ENCODE data around the gene ZCCHC3. TPM values are rescaled to one million over a fixed set of nuclear protein-coding genes. Genes with fewer than 3 reads are reported as not detected.

Gene ZCCHC3
- total RNA-seq, 2 experiments from 2014 or later: 19.3 to 19.5 TPM

GRCh38 chr20:305745-306144 lies 8.4 kb downstream of the ZCCHC3 start:
- Histone ChIP-seq H3K9me3 (ENCODE audit: control insufficient read depth in 1 of 2, insufficient read depth in 1 of 2, low read length in 2 of 2) (no peaks in the 10 kb centered on the region), H3K4me1 (ENCODE audit: insufficient read depth, low read length) (peaks cover 15% of the 10 kb centered on the region), H3K36me3 (ENCODE audit: insufficient read depth, low read length) (peaks cover 1% of the 10 kb centered on the region), H3K4me3 (ENCODE audit: low read length) (no peak overlapping the region), H3K27me3 (ENCODE audit: control insufficient read depth in 1 of 2, insufficient read depth in 2 of 2, low read length in 2 of 2) (no peaks in the 10 kb centered on the region), H3K27ac (ENCODE audit: low read depth in 1 of 2, low read length in 2 of 2) (no peak overlapping the region)
- Mint-ChIP-seq H3K27me3 (no peaks in the 10 kb centered on the region), H3K36me3 (ENCODE audit: low read depth) (peaks cover 4% of the 10 kb centered on the region), H3K9me3 (no peaks in the 10 kb centered on the region), H3K4me1 (ENCODE audit: low read depth) (peaks cover 16% of the 10 kb centered on the region), H3K27ac (no peak overlapping the region), H3K4me3 (no peak overlapping the region)
- POLR2A ChIA-PET: no interaction called here
- ATAC-seq (ENCODE audit: poor library complexity): no peak
- DNase-seq: no peak
- intact Hi-C loops (cut with DNase I, micrococcal nuclease): no loop called here
- CTCF ChIA-PET: no interaction called here
- TF ChIP-seq CTCF (IDR thresholded peaks at IDR 0.05): no peak

- Mint-ChIP-seq H3K9me3 (no peaks in the 10 kb centered on the region), H3K4me1 (ENCODE audit: low read depth) (peaks cover 14% of the 10 kb centered on the region), H3K27me3 (no peaks in the 10 kb centered on the region), H3K27ac (no peak overlapping the region), H3K4me3 (no peak overlapping the region), H3K36me3 (ENCODE audit: low read depth) (no peaks in the 10 kb centered on the region)
- TF ChIP-seq CTCF (IDR thresholded peaks at IDR 0.05): no peak
- Histone ChIP-seq H3K4me3 (ENCODE audit: low read length) (no peak overlapping the region), H3K27ac (ENCODE audit: low read depth in 1 of 2, low read length in 2 of 2) (no peak overlapping the region), H3K36me3 (ENCODE audit: insufficient read depth, low read length) (no peaks in the 10 kb centered on the region), H3K9me3 (ENCODE audit: control insufficient read depth in 1 of 2, insufficient read depth in 1 of 2, low read length in 2 of 2) (no peaks in the 10 kb centered on the region), H3K27me3 (ENCODE audit: control insufficient read depth in 1 of 2, insufficient read depth in 2 of 2, low read length in 2 of 2) (no peaks in the 10 kb centered on the region), H3K4me1 (ENCODE audit: insufficient read depth, low read length) (peaks cover 12% of the 10 kb centered on the region)
- CTCF ChIA-PET: interaction anchor here (1.6 kb wide), 1 partner anchor 22 kb away, joined by 4 read pairs; no protein-coding TSS in a partner anchor
- POLR2A ChIA-PET: interaction anchor here (3.3 kb wide), 1 partner anchor 10 kb away, joined by 18 read pairs; the partner anchor contains the start of gene ZCCHC3
- intact Hi-C loops (cut with DNase I, micrococcal nuclease): no loop called here
- DNase-seq: no peak
- no peak for ATAC-seq (ENCODE audit: poor library complexity)
These were observed 11.2 kb downstream of the ZCCHC3 start for GRCh38 chr20:308427-309038.

GRCh38 chr20:309306-309840 lies 12.0 kb downstream of the ZCCHC3 start:
- Mint-ChIP-seq H3K27ac (no peak overlapping the region), H3K4me1 (ENCODE audit: low read depth) (peaks cover 14% of the 10 kb centered on the region), H3K9me3 (no peaks in the 10 kb centered on the region), H3K4me3 (no peak overlapping the region), H3K27me3 (no peaks in the 10 kb centered on the region), H3K36me3 (ENCODE audit: low read depth) (no peaks in the 10 kb centered on the region)
- intact Hi-C loops (cut with DNase I, micrococcal nuclease): no loop called here
- ChIA-PET CTCF (interaction anchor here (1.6 kb wide), 1 partner anchor 21 kb away, joined by 4 read pairs; no protein-coding TSS in a partner anchor), POLR2A (interaction anchor here (3.3 kb wide), 1 partner anchor 11 kb away, joined by 18 read pairs; the partner anchor contains the start of gene ZCCHC3)
- TF ChIP-seq CTCF (IDR thresholded peaks at IDR 0.05): no peak
- ATAC-seq (ENCODE audit: poor library complexity) (no peak), DNase-seq (no peak)
- H3K27me3 ChIP-seq (ENCODE audit: control insufficient read depth in 1 of 2, insufficient read depth in 2 of 2, low read length in 2 of 2): no peaks in the 10 kb centered on the region
- no peaks in the 10 kb centered on the region for H3K36me3 ChIP-seq (ENCODE audit: insufficient read depth, low read length)
- peaks cover 12% of the 10 kb centered on the region for H3K4me1 ChIP-seq (ENCODE audit: insufficient read depth, low read length)
- no peaks in the 10 kb centered on the region for H3K9me3 ChIP-seq (ENCODE audit: control insufficient read depth in 1 of 2, insufficient read depth in 1 of 2, low read length in 2 of 2)
- no peak overlapping the region for H3K4me3 ChIP-seq (ENCODE audit: low read length)
- H3K27ac ChIP-seq (ENCODE audit: low read depth in 1 of 2, low read length in 2 of 2): no peak overlapping the region
